GM23338 (cell line): ENCODE data around the gene OR5H1.
"Not testable (repeated sequence)": the region's sequence is repeated elsewhere in the genome, so short reads cannot be mapped to it uniquely, and the experiment has no call there.

Experiments used
- CTCF ChIP-seq, 2 experiments: fragments of 200-600 bp in 1 of 2; sonication (generic) in 1 of 2; conservative IDR thresholded peaks; 2 replicates each; pipeline versions ENCODE4 v1.5.1 to v1.6.1; 2016 to 2017; ENCODE audit warnings: antibody characterized with exemption in 2 of 2, low read depth in 2 of 2, mild to moderate bottlenecking in 2 of 2, moderate library complexity in 1 of 2
- EZH2 ChIP-seq: fragments of 200-600 bp; sonication (generic); IDR thresholded peaks from one replicate; pipeline ENCODE4 v1.8.0; 2017; ENCODE audit warnings: antibody characterized with exemption, mild to moderate bottlenecking, low read depth; ENCODE audit not compliant: unreplicated experiment
- EZH2phosphoT487 ChIP-seq: fragments of 200-600 bp; sonication (generic); IDR thresholded peaks from one replicate; pipeline ENCODE4 v1.8.1; 2018; ENCODE audit warnings: antibody characterized with exemption; ENCODE audit not compliant: unreplicated experiment
- POLR2AphosphoS5 ChIP-seq: IDR thresholded peaks from 2 replicates; pipeline ENCODE4 v1.6.1; 2016; ENCODE audit warnings: antibody characterized with exemption, low read depth

DNA sequence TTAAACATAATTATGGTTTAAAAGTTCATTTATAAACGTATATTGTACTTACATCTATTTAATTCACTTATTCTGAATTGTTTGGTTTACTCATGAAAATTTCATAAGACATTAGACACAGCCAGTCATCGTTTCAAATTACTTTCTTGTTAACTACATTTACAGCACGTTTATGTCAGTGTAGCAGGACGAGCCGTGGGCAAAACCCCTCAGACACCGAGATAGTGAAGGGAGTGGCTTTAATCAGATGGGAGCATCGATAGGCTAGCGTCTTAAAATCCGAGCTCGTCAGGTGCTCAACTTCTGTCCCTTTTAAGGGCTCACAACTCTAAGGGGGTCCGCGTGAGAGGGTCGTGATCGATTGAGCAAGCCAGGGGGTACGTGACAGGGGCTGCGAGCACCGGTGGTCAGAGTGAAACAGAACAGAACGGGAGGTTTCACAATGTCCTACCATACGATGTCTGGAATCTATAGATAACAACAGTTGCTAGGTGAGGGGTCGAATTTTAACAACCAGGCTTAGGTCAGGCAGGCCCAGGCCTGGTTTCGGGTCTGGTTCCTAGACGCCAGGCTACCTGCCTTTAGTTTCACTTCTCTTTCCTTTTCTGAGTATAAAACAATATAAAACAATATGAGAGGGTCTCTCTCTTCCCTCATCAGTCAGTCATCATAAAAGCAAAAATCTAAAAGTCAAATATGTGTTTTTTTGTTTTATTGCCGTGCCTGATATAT lies 7.5 kb downstream of the OR5H1 start:
- TF ChIP-seq CTCF (conservative IDR thresholded peaks at IDR 0.05; ENCODE audit: low read depth in 2 of 2); POLR2AphosphoS5; EZH2phosphoT487; EZH2: not testable (repeated sequence)
